H1 (cell line): ENCODE measurements around the gene ACAP3. TPM values are rescaled to one million over a fixed set of nuclear protein-coding genes. Genes with fewer than 3 reads are reported as not detected.

Experiments
- CTCF ChIA-PET: fragments of 300-600 bp; sonication (Branson Sonifier 250); formaldehyde crosslinking; loops from one replicate; lab custom pipeline; 2021; ENCODE audit not compliant: partially characterized antibody; lab: Charles Lee
- POLR2A ChIA-PET: fragments of 300-600 bp; sonication (Branson Sonifier 250); formaldehyde crosslinking; loops from one replicate; lab custom pipeline; 2021; ENCODE audit warnings: inconsistent platforms; ENCODE audit not compliant: partially characterized antibody; lab: Charles Lee
- DNase-seq, 2 experiments: peaks; one replicate each; pipeline versions ENCODE4 v3.0.0 to v3.0.0-alpha.2; 2010 to 2022; ENCODE audit warnings: low spot score in 2 of 2, low read depth in 1 of 2, mixed read lengths in 1 of 2
- FAIRE-seq: peaks from 2 replicates; lab custom pipeline; 2011; peaks lifted over from hg19 to GRCh38; lab: Jason Lieb, UNC
- H2AFZ ChIP-seq: 2 replicates; pipeline ENCODE4 v1.8.1; 2012; ENCODE audit warnings: low read length, inconsistent platforms
- H2AK5ac ChIP-seq: 2 replicates; pipeline ENCODE4 v1.6.1; 2013; ENCODE audit warnings: low read depth, low read length
- H2BK120ac ChIP-seq: replicated peaks from 2 replicates; pipeline ENCODE3; 2013; ENCODE audit warnings: low read depth, low read length, inconsistent platforms
- H2BK12ac ChIP-seq: 2 replicates; pipeline ENCODE4 v1.6.1; 2013; ENCODE audit warnings: low read depth, low read length
- H2BK15ac ChIP-seq: 2 replicates; pipeline ENCODE4 v1.6.1; 2013; ENCODE audit warnings: low read length
- H2BK20ac ChIP-seq: 2 replicates; pipeline ENCODE4 v1.6.1; 2013; ENCODE audit warnings: low read length
- H2BK5ac ChIP-seq: 2 replicates; pipeline ENCODE4 v1.6.1; 2013; ENCODE audit warnings: low read depth, low read length
- H3K14ac ChIP-seq: 2 replicates; pipeline ENCODE4 v1.6.1; 2013; ENCODE audit warnings: inconsistent platforms; ENCODE audit not compliant: insufficient read length
- H3K18ac ChIP-seq: 2 replicates; pipeline ENCODE4 v1.6.1; 2013; ENCODE audit warnings: low read length; ENCODE audit errors: extremely low read depth
- H3K23ac ChIP-seq: 2 replicates; pipeline ENCODE4 v1.6.1; 2013; ENCODE audit warnings: inconsistent platforms; ENCODE audit not compliant: insufficient read length
- H3K23me2 ChIP-seq: 2 replicates; pipeline ENCODE4 v1.6.1; 2013; ENCODE audit warnings: low read depth, low read length
- H3K27ac ChIP-seq: 2 replicates; pipeline ENCODE4 v1.6.1; 2011; ENCODE audit warnings: low read depth, low read length, inconsistent platforms
- H3K27me3 ChIP-seq, 4 experiments: replicated peaks in 1 of 4; 1 replicate in 1 of 4; 2 replicates in 3 of 4; pipeline versions ENCODE4 v1.6.1 to v1.8.1; 2011 to 2013; ENCODE audit warnings: low read length in 3 of 4, mild to moderate bottlenecking in 3 of 4, inconsistent platforms in 2 of 4, mixed read lengths in 2 of 4, moderate library complexity in 1 of 4; ENCODE audit not compliant: control insufficient read depth in 3 of 4, insufficient read depth in 3 of 4; ENCODE audit errors: extremely low read depth in 1 of 4
- H3K36me3 ChIP-seq, 4 experiments: 2 replicates each; pipeline versions ENCODE4 v1.6.1 to v1.8.1; 2011 to 2013; ENCODE audit warnings: mild to moderate bottlenecking in 4 of 4, low read length in 3 of 4, moderate library complexity in 2 of 4, control low read depth in 1 of 4, inconsistent platforms in 1 of 4; ENCODE audit not compliant: insufficient read depth in 4 of 4, control insufficient read depth in 2 of 4
- H3K4ac ChIP-seq: replicated peaks from 2 replicates; pipeline ENCODE3; 2013; ENCODE audit warnings: low read length, low read depth, mixed read lengths, inconsistent platforms; ENCODE audit not compliant: insufficient read length
- H3K4me1 ChIP-seq, 4 experiments: replicated peaks in 1 of 4; 1 replicate in 1 of 4; 2 replicates in 3 of 4; pipeline versions ENCODE4 v1.6.1 to v1.8.1; 2011 to 2013; ENCODE audit warnings: low read length in 3 of 4, inconsistent platforms in 2 of 4, mixed read lengths in 1 of 4; ENCODE audit not compliant: insufficient read depth in 4 of 4, control insufficient read depth in 3 of 4
- H3K4me2 ChIP-seq, 2 experiments: 2 replicates each; pipeline versions ENCODE4 v1.6.1 to v1.8.1; 2011 to 2013; ENCODE audit warnings: low read depth in 2 of 2, low read length in 2 of 2, control low read depth in 1 of 2, inconsistent platforms in 1 of 2, mild to moderate bottlenecking in 1 of 2; ENCODE audit not compliant: insufficient read depth in 1 of 2
- H3K4me3 ChIP-seq, 4 experiments: fragments of 200-600, 300-600 bp in 1 of 4; sonication (generic), shearing (Covaris generic), sonication (Bioruptor Twin) in 1 of 4; 2 replicates each; pipeline versions ENCODE4 v1.5.1 to v1.8.1; 2011 to 2016; ENCODE audit warnings: low read length in 4 of 4, low read depth in 3 of 4, control low read depth in 2 of 4, inconsistent platforms in 2 of 4, mild to moderate bottlenecking in 2 of 4, mixed read lengths in 1 of 4, moderate library complexity in 1 of 4; ENCODE audit not compliant: insufficient read depth in 2 of 4; ENCODE audit errors: extremely low read depth in 1 of 4
- H3K56ac ChIP-seq: replicated peaks from 2 replicates; pipeline ENCODE3; 2013; ENCODE audit warnings: low read depth, mild to moderate bottlenecking, mixed read lengths, low read length, inconsistent platforms; ENCODE audit not compliant: insufficient read length
- H3K79me1 ChIP-seq: 2 replicates; pipeline ENCODE4 v1.6.1; 2013; ENCODE audit warnings: low read depth, low read length, control low read depth
- H3K79me2 ChIP-seq, 2 experiments: 2 replicates each; pipeline versions ENCODE4 v1.6.1 to v1.8.1; 2012 to 2013; ENCODE audit warnings: low read length in 2 of 2, mild to moderate bottlenecking in 2 of 2, inconsistent platforms in 1 of 2; ENCODE audit not compliant: insufficient read depth in 2 of 2, control insufficient read depth in 1 of 2
- H3K9ac ChIP-seq, 4 experiments: replicated peaks in 1 of 4; 1 replicate in 1 of 4; 2 replicates in 3 of 4; pipeline versions ENCODE4 v1.6.1 to v1.8.1; 2011 to 2013; ENCODE audit warnings: low read depth in 3 of 4, low read length in 3 of 4, control low read depth in 2 of 4, mild to moderate bottlenecking in 2 of 4, moderate library complexity in 2 of 4, inconsistent platforms in 1 of 4; ENCODE audit errors: extremely low read depth in 1 of 4
- H3K9me3 ChIP-seq, 2 experiments: 2 replicates each; pipeline versions ENCODE4 v1.6.1 to v1.8.1; 2012 to 2013; ENCODE audit warnings: mild to moderate bottlenecking in 2 of 2, moderate library complexity in 2 of 2, control low read depth in 1 of 2, inconsistent platforms in 1 of 2, low read depth in 1 of 2, low read length in 1 of 2, mixed read lengths in 1 of 2; ENCODE audit not compliant: insufficient read depth in 2 of 2
- H4K20me1 ChIP-seq, 2 experiments: replicated peaks in 1 of 2; 2 replicates each; pipeline versions ENCODE3 to v1.8.1; 2011 to 2013; ENCODE audit warnings: inconsistent platforms in 2 of 2, low read length in 2 of 2, mild to moderate bottlenecking in 1 of 2; ENCODE audit not compliant: insufficient read depth in 2 of 2, control insufficient read depth in 1 of 2
- H4K5ac ChIP-seq: 2 replicates; pipeline ENCODE4 v1.6.1; 2013; ENCODE audit warnings: low read length, low read depth, mixed read lengths, inconsistent platforms; ENCODE audit not compliant: insufficient read length
- H4K8ac ChIP-seq: 2 replicates; pipeline ENCODE4 v1.8.0; 2013; ENCODE audit warnings: mild to moderate bottlenecking, moderate library complexity, low read length, inconsistent platforms; ENCODE audit not compliant: insufficient read depth; ENCODE audit errors: extremely low read depth
- H4K91ac ChIP-seq: replicated peaks from 2 replicates; pipeline ENCODE3; 2013; ENCODE audit warnings: low read length, mixed read lengths, inconsistent platforms; ENCODE audit not compliant: insufficient read length
- BACH1 ChIP-seq: IDR thresholded peaks from 2 replicates; pipeline ENCODE4 v1.6.1; 2012; ENCODE audit warnings: low read length, improper control_type of control experiment
- CBX8 ChIP-seq: fragments of 300-800, 300-1000 bp; sonication (generic); IDR thresholded peaks from 2 replicates; pipeline ENCODE4 v1.7.1; 2016; ENCODE audit warnings: low read depth, low read length, borderline replicate concordance
- CREB1 ChIP-seq: IDR thresholded peaks from 2 replicates; pipeline ENCODE4 v1.6.1; 2012; ENCODE audit warnings: inconsistent platforms
- CTCF ChIP-seq, 3 experiments: IDR thresholded peaks; 1 replicate in 2 of 3; 2 replicates in 1 of 3; pipeline versions ENCODE4 v1.5.1 to v1.6.1; 2011; ENCODE audit warnings: low read length in 3 of 3, mild to moderate bottlenecking in 3 of 3, inconsistent platforms in 2 of 3, low read depth in 1 of 3, moderate library complexity in 1 of 3; ENCODE audit not compliant: insufficient read depth in 1 of 3; ENCODE audit errors: control extremely low read depth in 1 of 3
- GABPA ChIP-seq: IDR thresholded peaks from 2 replicates; pipeline ENCODE4 v1.6.1; 2011; ENCODE audit warnings: mild to moderate bottlenecking, low read length, moderate library complexity, borderline replicate concordance; ENCODE audit not compliant: insufficient read depth
- SIRT6 ChIP-seq: IDR thresholded peaks from one replicate; pipeline ENCODE4 v1.7.1; 2012; ENCODE audit warnings: low read length, inconsistent platforms
- YY1 ChIP-seq: IDR thresholded peaks from 2 replicates; pipeline ENCODE4 v1.6.1; 2011; ENCODE audit warnings: low read depth, mild to moderate bottlenecking, low read length
- WGBS, 2 experiments: shearing (Covaris generic) in 1 of 2; methylation state at CpG; one replicate each; pipeline versions ENCODE4 v1.1.6 to v1.1.7; 2013 to 2015; ENCODE audit warnings: low lambda C conversion rate in 2 of 2, mixed read lengths in 2 of 2, inconsistent platforms in 1 of 2, low coverage in 1 of 2, missing lambda C conversion rate in 1 of 2; ENCODE audit not compliant: insufficient replicate concordance in 2 of 2, insufficient coverage in 1 of 2, insufficient read length in 1 of 2; ENCODE audit errors: extremely low coverage in 1 of 2, missing lambda C conversion rate in 1 of 2; 5-methylcytosine and 5-hydroxymethylcytosine counted together
- polyA plus RNA-seq, 7 experiments: library from polyadenylated mRNA; depleted of rRNA in 3 of 7; stranded (reverse) in 5 of 7; unstranded in 2 of 7; fragments of >200 nt in 5 of 7; fragments of 200-250 nt in 2 of 7; gene quantifications; 1 replicate in 5 of 7; 2 replicates in 1 of 7; 4 replicates in 1 of 7; pipeline versions ENCODE4 v1.2.1 to v1.2.3, GENCODE V29; 2011 to 2013; ENCODE audit warnings: missing spikeins in 2 of 7, mixed read lengths in 2 of 7
- total RNA-seq: library from RNA; stranded (reverse); fragmentation: NEBNext Ultra II Directional; extraction: Animal tissue kit (Norgen Biotek cat#: 25700); gene quantifications from 2 replicates; pipeline ENCODE4 v1.2.1, GENCODE V29; 2021

ACAP3 gene
- total and polyA plus RNA-seq, 2 of the 8 experiments (the other 6 are each of a cell fraction or from before 2014, with no cell fraction given): 14.8 to 28.3 TPM

- H2BK20ac ChIP-seq: no peak overlapping the region
- H3K4me1 ChIP-seq: peaks cover 0 to 8% (median 0%) of the 10 kb centered on the region in 4 experiments; a peak in 2 of 7 replicates
- peak overlapping the region; percentile 4 for H4K8ac ChIP-seq
- H3K36me3 ChIP-seq: 0 out of 8 replicates have a peak, but pooled peaks cover 0 to 3% (median 0%) of the 10 kb centered on the region in 4 experiments
- H2BK15ac ChIP-seq: peak overlapping the region; percentile 53; the same call in 1 of the 2 replicates
- peaks cover 0 to 2% of the 10 kb centered on the region in 2 experiments; a peak in 1 of 4 replicates for H3K9me3 ChIP-seq
- H3K79me1 ChIP-seq: no peaks in the 10 kb centered on the region
- no peak overlapping the region for H3K18ac ChIP-seq
- H3K4ac ChIP-seq: no peak overlapping the region
- DNase-seq (peak in 1 of 2 experiments; percentile 86), FAIRE-seq (peak; percentile 13)
- H4K91ac ChIP-seq: no peak overlapping the region
- H3K27me3 ChIP-seq: peaks cover 0 to 3% (median 0%) of the 10 kb centered on the region in 4 experiments; a peak in 1 of 7 replicates
- H2AK5ac ChIP-seq: no peak overlapping the region
- no peak overlapping the region for H3K9ac ChIP-seq
- H4K20me1 ChIP-seq: peaks cover 2 to 5% of the 10 kb centered on the region in 2 experiments
- H2AFZ ChIP-seq: no peak overlapping the region
- no peaks in the 10 kb centered on the region for H3K23me2 ChIP-seq
- no peaks in the 10 kb centered on the region for H3K79me2 ChIP-seq
- no peak overlapping the region for H4K5ac ChIP-seq
- no peak overlapping the region for H2BK12ac ChIP-seq
- no peak overlapping the region for H3K56ac ChIP-seq
- no peak overlapping the region for H3K4me2 ChIP-seq
- no peak overlapping the region for H3K27ac ChIP-seq
- H3K14ac ChIP-seq: no peak overlapping the region
- H2BK120ac ChIP-seq: no peak overlapping the region
- ChIA-PET CTCF (interaction anchor here (0.6 to 3.4 kb wide), 49 partner anchors 9 to 1007 kb away, joined by 3 to 38 read pairs (median 5); partner anchors contain the start of genes ACAP3, SCNN1D, TTLL10 and UBE2J2), POLR2A (interaction anchor here (0.9 to 2.3 kb wide), 8 partner anchors 8 to 43 kb away, joined by 3 to 9 read pairs (median 4); partner anchors contain the start of gene UBE2J2)
- H3K4me3 ChIP-seq: no peak overlapping the region
- no peak overlapping the region for H3K23ac ChIP-seq
- peak overlapping the region; percentile 2; the same call in 1 of the 2 replicates for H2BK5ac ChIP-seq
- 58% methylated on average over 39 of the region's 45 CpGs; no CpG with 5 or more reads in 1 of the 2 experiments for WGBS, 2 experiments
- TF ChIP-seq GABPA (peak; percentile 81), CREB1 (0 out of 2 replicates have a peak, but pooled peaks have one; percentile 13), YY1 (no peak), SIRT6 (peak; percentile 32), CBX8 (no peak), BACH1 (0 out of 2 replicates have a peak, but pooled peaks have one; percentile 10), CTCF (IDR thresholded peaks at IDR 0.05; ENCODE audit: control extremely low read depth in 1 of 3, insufficient read depth in 1 of 3, low read depth in 1 of 3, low read length in 3 of 3) (peak in 2 of 3 experiments; percentile 81 to 87; a peak in 3 of 4 replicates)
Measured at GRCh38 chr1:1291548-1292441, 15.9 kb downstream of the ACAP3 start.
